Stimulated activated CD8-positive, alpha-beta memory T cell treated with anti-CD3 and anti-CD28 coated beads, Interleukin-15, amount 100 ng/mL, for 48 hours (primary cell): ENCODE measurements around the gene GRIN3B.

Source experiments
- DNase-seq, 2 donors: peaks; one replicate each; pipeline ENCODE4 v3.0.0-alpha.2; 2020; ENCODE audit warnings: low read depth in 2 of 2

Gene GRIN3B

GRCh38 chr19:1041835-1042685, 41.8 kb downstream of the GRIN3B start:
- DNase-seq, result no peak

DNA sequence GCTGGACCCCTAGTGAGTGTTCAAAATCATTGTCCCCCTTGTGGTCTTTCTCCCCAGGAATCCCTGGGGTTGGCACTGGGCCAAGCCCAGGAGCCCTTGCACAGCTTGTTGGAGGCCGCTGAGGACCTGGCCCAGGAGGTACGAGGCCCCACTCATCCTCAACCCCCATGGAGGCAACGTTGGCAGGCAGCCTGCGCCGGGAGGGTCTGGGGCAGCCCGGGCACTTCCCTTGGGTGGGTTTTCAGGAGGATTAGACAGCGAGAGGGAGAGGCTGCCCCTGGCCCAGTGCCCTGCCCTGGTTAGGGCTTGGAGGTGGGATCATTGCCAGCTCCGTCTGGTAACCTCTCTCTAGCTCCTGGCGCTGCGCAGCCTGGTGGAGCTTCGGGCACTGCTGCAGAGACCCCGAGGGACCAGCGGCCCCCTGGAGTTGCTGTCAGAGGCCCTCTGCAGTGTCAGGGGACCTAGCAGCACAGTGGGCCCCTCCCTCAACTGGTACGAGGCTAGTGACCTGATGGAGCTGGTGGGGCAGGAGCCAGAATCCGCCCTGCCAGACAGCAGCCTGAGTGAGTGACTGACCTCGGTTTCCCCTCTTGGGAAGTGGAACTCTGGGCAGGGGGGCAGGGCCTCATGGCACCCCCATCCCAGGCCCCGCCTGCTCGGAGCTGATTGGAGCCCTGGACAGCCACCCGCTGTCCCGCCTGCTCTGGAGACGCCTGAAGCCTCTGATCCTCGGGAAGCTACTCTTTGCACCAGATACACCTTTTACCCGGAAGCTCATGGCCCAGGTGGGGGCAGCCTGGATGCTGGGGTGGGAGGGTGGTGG, 42.7 kb downstream of the GRIN3B start:
- DNase-seq, result no peak

GRCh38 chr19:1045247-1045603, 45.0 kb downstream of the GRIN3B start:
- peak; percentile 70 to 79 for DNase-seq

GRCh38 chr19:1046117-1046626, 46.0 kb downstream of the GRIN3B start:
- DNase-seq, result no peak

GRCh38 chr19:1046836-1047695, 46.8 kb downstream of the GRIN3B start:
- no peak for DNase-seq

DNA sequence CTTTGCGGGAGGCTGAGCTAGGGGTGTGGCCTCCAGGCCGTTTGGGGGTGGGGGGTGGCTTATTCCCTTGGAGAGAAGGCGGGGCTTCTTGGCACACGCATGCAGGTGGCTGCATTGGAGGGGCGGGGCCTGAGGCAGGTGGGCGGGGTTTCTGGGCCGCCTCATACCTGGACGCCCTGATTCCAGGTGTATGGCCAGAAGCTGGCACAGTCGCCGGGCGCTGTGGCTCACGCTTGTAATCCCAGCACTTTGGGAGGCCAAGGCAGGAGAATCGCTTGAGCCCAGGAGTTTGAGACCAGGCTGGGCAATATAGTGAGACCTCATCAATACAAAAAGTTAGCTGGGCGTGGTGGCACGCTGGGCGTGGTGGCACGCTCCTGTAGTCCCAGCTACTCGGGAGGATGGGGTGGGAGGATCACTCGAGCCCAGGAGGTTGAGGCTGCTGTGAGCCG, 47.5 kb downstream of the GRIN3B start:
- no peak for DNase-seq

DNA sequence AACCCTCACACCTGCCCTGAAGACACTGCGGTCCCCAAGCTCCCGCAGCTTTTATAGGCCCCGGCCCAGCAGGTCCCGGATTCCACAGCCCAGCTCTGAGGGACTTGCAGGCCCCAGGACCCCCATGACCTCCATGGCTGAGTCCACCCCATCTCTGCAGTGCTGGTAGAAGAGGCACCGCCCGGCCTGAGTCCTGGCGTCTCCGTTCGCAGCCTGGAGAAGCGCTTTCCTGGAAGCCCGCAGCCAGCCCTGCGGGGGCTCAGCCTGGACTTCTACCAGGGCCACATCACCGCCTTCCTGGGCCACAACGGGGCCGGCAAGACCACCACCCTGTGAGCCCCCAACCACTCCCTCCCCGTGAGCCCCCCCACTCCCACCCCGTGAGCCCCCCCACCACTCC, 48.9 kb downstream of the GRIN3B start:
- no peak for DNase-seq

DNA sequence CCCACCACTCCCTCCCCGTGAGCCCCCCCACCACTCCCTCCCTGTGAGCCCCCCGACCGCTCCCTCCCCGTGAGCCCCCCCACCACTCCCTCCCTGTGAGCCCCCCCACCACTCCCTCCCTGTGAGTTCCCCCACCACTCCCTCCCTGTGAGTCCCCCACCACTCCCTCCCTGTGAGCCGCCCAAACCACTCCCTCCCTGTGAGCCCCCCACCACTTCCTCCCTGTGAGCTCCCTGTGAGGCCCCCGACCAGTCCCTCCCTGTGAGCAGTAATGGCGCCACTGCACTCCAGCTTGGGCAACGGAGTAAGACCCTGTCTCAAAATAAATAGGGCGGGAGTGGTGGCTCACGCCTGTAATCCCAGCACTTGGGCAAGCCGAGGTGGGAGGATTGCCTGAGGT, 49.6 kb downstream of the GRIN3B start:
- no peak for DNase-seq

- DNase-seq, result no peak
Measured at GRCh38 chr19:1050989-1051788, 51.0 kb downstream of the GRIN3B start.

GRCh38 chr19:1051791-1052190, 51.6 kb downstream of the GRIN3B start:
- no peak for DNase-seq

GRCh38 chr19:1052349-1052975, 52.2 kb downstream of the GRIN3B start:
- no peak for DNase-seq

DNA sequence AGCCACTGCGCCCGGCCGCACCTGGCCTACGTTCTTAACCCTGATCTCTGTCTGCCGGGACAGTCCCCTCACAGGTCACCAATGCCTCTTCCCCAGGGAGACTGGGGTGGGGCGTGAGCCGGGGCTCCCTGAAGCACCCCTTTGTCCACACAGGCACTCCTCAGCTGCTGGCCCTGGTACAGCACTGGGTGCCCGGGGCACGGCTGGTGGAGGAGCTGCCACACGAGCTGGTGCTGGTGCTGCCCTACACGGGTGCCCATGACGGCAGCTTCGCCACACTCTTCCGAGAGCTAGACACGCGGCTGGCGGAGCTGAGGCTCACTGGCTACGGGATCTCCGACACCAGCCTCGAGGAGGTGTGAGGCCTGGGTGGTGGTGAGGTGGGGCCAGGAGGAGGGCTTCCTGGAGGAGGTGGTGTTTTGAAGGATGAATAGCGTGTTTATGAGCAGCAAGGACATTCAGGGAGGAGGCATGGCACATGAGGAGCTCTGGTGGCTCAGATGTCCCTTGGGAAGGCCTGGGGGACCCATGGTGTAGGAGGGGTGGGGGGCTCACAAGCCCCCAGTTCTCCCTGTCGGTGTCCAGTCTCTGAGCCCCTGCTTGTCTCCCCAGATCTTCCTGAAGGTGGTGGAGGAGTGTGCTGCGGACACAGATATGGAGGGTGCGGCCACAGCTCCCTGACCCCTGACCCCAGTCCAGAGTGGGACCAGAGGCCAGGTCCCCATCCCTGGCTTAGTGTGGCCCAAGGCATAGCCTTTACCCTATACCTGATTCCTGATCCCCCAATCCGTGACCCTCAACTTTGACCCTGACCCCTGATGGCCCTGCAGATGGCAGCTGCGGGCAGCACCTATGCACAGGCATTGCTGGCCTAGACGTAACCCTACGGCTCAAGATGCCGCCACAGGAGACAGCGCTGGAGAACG, 53.2 kb downstream of the GRIN3B start:
- no peak for DNase-seq

DNA sequence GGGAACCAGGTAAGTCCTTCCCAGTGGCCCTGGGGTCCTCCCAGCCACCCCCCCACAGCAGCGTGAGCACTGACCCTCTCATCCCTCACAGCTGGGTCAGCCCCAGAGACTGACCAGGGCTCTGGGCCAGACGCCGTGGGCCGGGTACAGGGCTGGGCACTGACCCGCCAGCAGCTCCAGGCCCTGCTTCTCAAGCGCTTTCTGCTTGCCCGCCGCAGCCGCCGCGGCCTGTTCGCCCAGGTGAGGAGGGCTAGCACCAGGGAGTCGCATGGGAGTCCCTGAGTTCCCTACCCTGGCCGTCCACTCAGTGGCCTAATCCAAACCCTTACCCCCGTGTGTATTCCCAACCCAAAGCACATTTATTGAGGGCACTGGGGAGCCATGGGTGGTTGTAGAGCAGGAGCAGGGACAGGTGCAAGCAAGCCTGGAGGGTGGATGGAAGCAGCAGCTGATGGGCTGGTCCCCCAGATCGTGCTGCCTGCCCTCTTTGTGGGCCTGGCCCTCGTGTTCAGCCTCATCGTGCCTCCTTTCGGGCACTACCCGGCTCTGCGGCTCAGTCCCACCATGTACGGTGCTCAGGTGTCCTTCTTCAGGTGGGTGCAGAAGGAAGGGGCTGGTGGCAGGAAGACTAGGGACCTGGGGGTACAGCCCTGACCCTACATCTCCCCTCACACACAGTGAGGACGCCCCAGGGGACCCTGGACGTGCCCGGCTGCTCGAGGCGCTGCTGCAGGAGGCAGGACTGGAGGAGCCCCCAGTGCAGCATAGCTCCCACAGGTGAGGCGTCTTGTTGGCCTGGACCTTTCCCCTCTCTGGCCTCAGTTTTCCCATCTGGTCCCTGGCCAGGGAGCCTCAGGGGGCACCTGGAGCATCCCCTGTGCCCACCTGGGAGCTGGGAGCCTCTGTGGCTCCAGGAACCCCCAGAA, 54.1 kb downstream of the GRIN3B start:
- DNase-seq, result no peak

DNA sequence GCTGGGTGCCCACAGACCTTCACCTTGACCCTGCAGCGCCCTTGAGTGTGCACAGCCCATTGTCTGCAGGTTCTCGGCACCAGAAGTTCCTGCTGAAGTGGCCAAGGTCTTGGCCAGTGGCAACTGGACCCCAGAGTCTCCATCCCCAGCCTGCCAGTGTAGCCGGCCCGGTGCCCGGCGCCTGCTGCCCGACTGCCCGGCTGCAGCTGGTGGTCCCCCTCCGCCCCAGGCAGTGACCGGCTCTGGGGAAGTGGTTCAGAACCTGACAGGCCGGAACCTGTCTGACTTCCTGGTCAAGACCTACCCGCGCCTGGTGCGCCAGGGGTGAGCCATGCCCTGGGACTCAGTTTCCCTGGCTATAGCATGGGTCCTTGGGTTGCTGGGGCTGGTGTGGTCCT, 54.8 kb downstream of the GRIN3B start:
- no peak for DNase-seq

- DNase-seq, result no peak
Measured at GRCh38 chr19:1055886-1056620, 55.8 kb downstream of the GRIN3B start.

DNA sequence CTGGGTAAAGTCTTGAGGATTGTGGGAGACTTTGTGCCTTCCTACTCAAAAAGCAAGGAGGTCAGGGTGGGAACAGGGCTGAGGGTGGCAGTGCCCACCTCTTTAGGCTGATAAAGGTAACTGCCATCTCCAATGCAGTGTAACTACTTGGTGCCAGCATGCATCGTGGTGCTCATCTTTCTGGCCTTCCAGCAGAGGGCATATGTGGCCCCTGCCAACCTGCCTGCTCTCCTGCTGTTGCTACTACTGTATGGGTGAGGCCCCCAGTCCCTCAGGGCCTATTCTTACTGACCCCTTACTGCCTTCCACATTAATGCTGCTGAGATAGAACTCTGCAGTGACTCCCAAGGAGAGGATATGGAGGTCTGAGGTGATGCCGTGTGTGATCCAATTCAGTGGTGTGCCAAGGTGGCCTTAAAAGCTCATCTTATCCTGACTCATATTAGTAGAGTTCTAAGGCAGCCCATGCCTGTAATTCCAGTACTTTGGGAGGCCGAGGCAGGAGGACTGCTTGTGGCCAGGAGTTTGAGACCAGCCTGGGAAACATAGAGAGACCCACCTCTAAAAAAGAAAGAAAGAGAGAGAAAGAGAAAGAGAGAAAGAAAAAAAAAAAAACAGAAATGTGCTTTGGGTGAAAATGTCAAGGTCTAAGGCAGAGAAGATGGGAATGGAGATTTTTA, 57.1 kb downstream of the GRIN3B start:
- DNase-seq, result no peak

GRCh38 chr19:1058112-1058511, 57.9 kb downstream of the GRIN3B start:
- no peak for DNase-seq
